Caco-2 (cell line): ENCODE data around the gene NKTR. TPM values are rescaled to one million over a fixed set of nuclear protein-coding genes. Genes with fewer than 3 reads are reported as not detected.
"Not testable (repeated sequence)": the region's sequence is repeated elsewhere in the genome, so short reads cannot be mapped to it uniquely, and the experiment has no call there.

Source experiments
- BruUV-seq: library from RNA; stranded (reverse); fragments of 400-500 nt; replicated peaks from 2 replicates; lab custom pipeline; 2021; lab: Mats Ljungman, UMichigan
- CTCF ChIA-PET: fragments of 300-600 bp; sonication (Branson Sonifier 250); formaldehyde crosslinking; loops from one replicate; lab custom pipeline; 2022; ENCODE audit warnings: antibody characterized with exemption; lab: Charles Lee
- POLR2A ChIA-PET: fragments of 300-600 bp; sonication (Branson Sonifier 250); formaldehyde crosslinking; loops from one replicate; lab custom pipeline; 2022; ENCODE audit warnings: antibody characterized with exemption; lab: Charles Lee
- DNase-seq, 2 experiments: peaks; one replicate each; pipeline versions ENCODE4 v3.0.0 to v3.0.0-alpha.2; 2020 to 2022
- H3K27me3 ChIP-seq: replicated peaks from 2 replicates; pipeline ENCODE4 v1.6.0; 2011; ENCODE audit warnings: low read length; ENCODE audit not compliant: control insufficient read depth, insufficient read depth
- H3K36me3 ChIP-seq: 2 replicates; pipeline ENCODE4 v1.5.1; 2011; ENCODE audit warnings: low read length; ENCODE audit not compliant: control insufficient read depth, insufficient read depth
- H3K4me1 ChIP-seq: fragments of 250-450 bp; sonication (Bioruptor Pico); 2 replicates; pipeline ENCODE4 v1.5.1; 2020; ENCODE audit warnings: mild to moderate bottlenecking
- H3K4me3 ChIP-seq: 2 replicates; pipeline ENCODE4 v1.5.1; 2011; ENCODE audit warnings: low read depth, mild to moderate bottlenecking, control low read depth, low read length
- H3K9me3 ChIP-seq: fragments of 250-450 bp; sonication (Bioruptor Pico); 2 replicates; pipeline ENCODE4 v1.5.1; 2020; ENCODE audit warnings: mild to moderate bottlenecking, moderate library complexity
- H3K27ac Mint-ChIP-seq: one replicate; pipeline ENCODE4 v1.8.0; 2022; ENCODE audit warnings: mixed read lengths; ENCODE audit not compliant: unreplicated experiment
- H3K27me3 Mint-ChIP-seq: one replicate; pipeline ENCODE4 v1.8.0; 2022; ENCODE audit warnings: mixed read lengths; ENCODE audit not compliant: insufficient read depth, unreplicated experiment
- H3K36me3 Mint-ChIP-seq: one replicate; pipeline ENCODE4 v1.8.0; 2022; ENCODE audit warnings: mild to moderate bottlenecking, mixed read lengths; ENCODE audit not compliant: insufficient read depth, unreplicated experiment
- H3K4me1 Mint-ChIP-seq: one replicate; pipeline ENCODE4 v1.8.0; 2022; ENCODE audit warnings: low read depth, mixed read lengths; ENCODE audit not compliant: unreplicated experiment
- H3K4me3 Mint-ChIP-seq: one replicate; pipeline ENCODE4 v1.8.0; 2022; ENCODE audit warnings: mild to moderate bottlenecking, moderate library complexity, mixed read lengths; ENCODE audit not compliant: unreplicated experiment
- H3K9me3 Mint-ChIP-seq: one replicate; pipeline ENCODE4 v1.8.0; 2022; ENCODE audit warnings: mixed read lengths; ENCODE audit not compliant: unreplicated experiment
- CTCF ChIP-seq, 2 experiments: fragments of 200-600 bp in 1 of 2; IDR thresholded peaks; 1 replicate in 1 of 2; 2 replicates in 1 of 2; pipeline versions ENCODE4 v1.5.1 to v1.8.0; 2011 to 2022; ENCODE audit warnings: antibody characterized with exemption in 1 of 2, control low read depth in 1 of 2, inconsistent platforms in 1 of 2, low read depth in 1 of 2, low read length in 1 of 2, mild to moderate bottlenecking in 1 of 2, moderate library complexity in 1 of 2; ENCODE audit not compliant: insufficient read depth in 1 of 2, severe bottlenecking in 1 of 2, unreplicated experiment in 1 of 2
- intact Hi-C: fragments of 100-400 bp; cut with micrococcal nuclease; formaldehyde crosslinking; loops from one replicate; pipeline ENCODE4 v1.10.0; 2022; ENCODE audit not compliant: unreplicated experiment
- total RNA-seq: library from RNA; stranded (reverse); gene quantifications from 2 replicates; pipeline ENCODE4 v1.2.3, GENCODE V29; 2022

NKTR gene
- total RNA-seq, 1 experiment from 2014 or later: 66.6 TPM

- Mint-ChIP-seq H3K4me1 (no peaks in the 10 kb centered on the region), H3K4me3 (no peak overlapping the region), H3K27me3 (no peaks in the 10 kb centered on the region), H3K36me3 (peaks cover 25% of the 10 kb centered on the region), H3K27ac (no peak overlapping the region), H3K9me3 (no peaks in the 10 kb centered on the region)
- peak; percentile 34 to 76 for TF ChIP-seq CTCF (IDR thresholded peaks at IDR 0.05; ENCODE audit: insufficient read depth in 1 of 2, low read depth in 1 of 2, low read length in 1 of 2, severe bottlenecking in 1 of 2, unreplicated experiment in 1 of 2)
- Histone ChIP-seq H3K4me3 (no peak overlapping the region), H3K36me3 (no peaks in the 10 kb centered on the region), H3K9me3 (no peaks in the 10 kb centered on the region), H3K27me3 (no peaks in the 10 kb centered on the region), H3K4me1 (no peaks in the 10 kb centered on the region)
- intact Hi-C loops: loop anchor here (2.0 to 10.0 kb wide), 4 partner anchors 29 to 263 kb away; partner anchors contain the start of gene NKTR
- ChIA-PET CTCF (no interaction called here), POLR2A (no interaction called here)
- peak; percentile 71 to 74 for DNase-seq
- BruUV-seq: no TSS peak
Measured at GRCh38 chr3:42572278-42572677, 28.2 kb upstream of the NKTR start.

- Mint-ChIP-seq H3K27ac (no peak overlapping the region), H3K9me3 (no peaks in the 10 kb centered on the region), H3K4me3 (no peak overlapping the region), H3K4me1 (no peaks in the 10 kb centered on the region), H3K36me3 (peaks cover 31% of the 10 kb centered on the region), H3K27me3 (no peaks in the 10 kb centered on the region)
- DNase-seq: no peak
- Histone ChIP-seq H3K9me3 (no peaks in the 10 kb centered on the region), H3K36me3 (no peaks in the 10 kb centered on the region), H3K4me3 (no peak overlapping the region), H3K4me1 (no peaks in the 10 kb centered on the region), H3K27me3 (no peaks in the 10 kb centered on the region)
- TF ChIP-seq CTCF (IDR thresholded peaks at IDR 0.05; ENCODE audit: insufficient read depth in 1 of 2, low read depth in 1 of 2, low read length in 1 of 2, severe bottlenecking in 1 of 2, unreplicated experiment in 1 of 2): no peak
- intact Hi-C loops: loop anchor here (10.0 kb wide), 1 partner anchor 260 kb away; no protein-coding TSS in a partner anchor
- POLR2A ChIA-PET: no interaction called here
- no TSS peak for BruUV-seq
- CTCF ChIA-PET: no interaction called here
Measured at GRCh38 chr3:42575137-42575741, 25.2 kb upstream of the NKTR start.

GRCh38 chr3:42578054-42578453 is 22.4 kb upstream of the NKTR start:
- Mint-ChIP-seq H3K27me3 (no peaks in the 10 kb centered on the region), H3K4me3 (no peak overlapping the region), H3K36me3 (peaks cover 28% of the 10 kb centered on the region), H3K9me3 (no peaks in the 10 kb centered on the region), H3K27ac (no peak overlapping the region), H3K4me1 (peaks cover 9% of the 10 kb centered on the region)
- intact Hi-C loops: loop anchor here (10.0 kb wide), 1 partner anchor 257 kb away; no protein-coding TSS in a partner anchor
- Histone ChIP-seq H3K36me3 (no peaks in the 10 kb centered on the region), H3K9me3 (no peaks in the 10 kb centered on the region), H3K27me3 (no peaks in the 10 kb centered on the region), H3K4me3 (no peak overlapping the region), H3K4me1 (peaks cover 8% of the 10 kb centered on the region)
- ChIA-PET CTCF (no interaction called here), POLR2A (no interaction called here)
- no TSS peak for BruUV-seq
- no peak for TF ChIP-seq CTCF (IDR thresholded peaks at IDR 0.05; ENCODE audit: insufficient read depth in 1 of 2, low read depth in 1 of 2, low read length in 1 of 2, severe bottlenecking in 1 of 2, unreplicated experiment in 1 of 2)
- DNase-seq: no peak

- POLR2A ChIA-PET, H3K27ac Mint-ChIP-seq, H3K27me3 ChIP-seq, H3K4me3 ChIP-seq, H3K9me3 Mint-ChIP-seq, H3K36me3 ChIP-seq, DNase-seq, H3K9me3 ChIP-seq, H3K4me3 Mint-ChIP-seq, H3K27me3 Mint-ChIP-seq, BruUV-seq, CTCF ChIA-PET: not testable (repeated sequence)
- Mint-ChIP-seq H3K4me1 (peaks cover 13% of the 10 kb centered on the region), H3K36me3 (peaks cover 28% of the 10 kb centered on the region)
- intact Hi-C loops: loop anchor here (10.0 kb wide), 1 partner anchor 255 kb away; no protein-coding TSS in a partner anchor
- H3K4me1 ChIP-seq: peaks cover 12% of the 10 kb centered on the region
Measured at GRCh38 chr3:42579346-42579745, 21.1 kb upstream of the NKTR start.
